ENCODE data around the gene BORCS5. TPM values are rescaled to one million over a fixed set of nuclear protein-coding genes. Genes with fewer than 3 reads are reported as not detected.
A peak's percentile ranks its signal among the peaks of the same experiment; 100 is the strongest.
"Not testable (repeated sequence)": the region's sequence is repeated elsewhere in the genome, so short reads cannot be mapped to it uniquely, and the experiment has no call there.

The BORCS5 gene
- total and polyA plus RNA-seq, 5 donors from 2014 or later: 25.0 to 39.2 (median 36.2) TPM

DNA sequence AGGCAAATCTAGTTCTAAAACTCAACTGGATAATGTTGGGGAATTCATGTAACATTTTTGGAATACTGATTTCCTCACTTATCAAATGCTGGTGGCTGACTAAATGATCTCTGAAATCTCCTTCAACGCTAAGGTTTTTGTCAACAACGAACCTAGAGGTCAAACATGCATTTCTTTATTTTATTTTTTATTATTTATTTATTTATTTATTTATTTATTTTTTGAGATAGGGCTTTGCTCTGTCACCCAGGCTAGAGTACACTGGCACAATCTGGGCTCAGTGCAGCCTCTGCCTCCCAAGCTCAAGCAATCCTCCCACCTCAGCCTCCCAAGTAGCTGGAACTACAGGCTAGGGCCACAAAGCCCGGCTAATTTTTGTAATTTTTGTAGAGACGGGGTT, 141.3 kb downstream of the BORCS5 start:
- Histone ChIP-seq H3K4me3 (ENCODE audit: low read depth, low read length) (no peak overlapping the region), H3K9me3 (ENCODE audit: control insufficient read depth in 2 of 2, low read length in 2 of 2) (no peaks in the 10 kb centered on the region), H3K27me3 (ENCODE audit: control insufficient read depth, insufficient read depth, low read length) (no peaks in the 10 kb centered on the region), H3K27ac (ENCODE audit: insufficient read depth, low read length, poor library complexity, severe bottlenecking) (peak overlapping the region; percentile 39), H3K36me3 (ENCODE audit: control insufficient read depth, insufficient read depth, low read length) (peaks cover 37% of the 10 kb centered on the region), H3K4me1 (ENCODE audit: control insufficient read depth, insufficient read depth, low read length, poor library complexity, severe bottlenecking) (peaks cover 65% of the 10 kb centered on the region)
- Mint-ChIP-seq H3K27me3 (no peaks in the 10 kb centered on the region), H3K36me3 (peaks cover 39% of the 10 kb centered on the region), H3K4me1 (peaks cover 32 to 51% (median 45%) of the 10 kb centered on the region in 4 donors), H3K27ac (peak overlapping the region in 2 of 3 donors; percentile 64 to 97), H3K4me3 (no peak overlapping the region), H3K9me3 (no peaks in the 10 kb centered on the region)
- no peak for ATAC-seq (ENCODE audit: low read depth in 2 of 2)
- no peak for DNase-seq

GRCh38 chr12:12499909-12500604, 143.2 kb downstream of the BORCS5 start:
- H3K27me3 Mint-ChIP-seq: no peaks in the 10 kb centered on the region
- H3K4me3 Mint-ChIP-seq: peak overlapping the region; percentile 55 to 86 (median 70)

DNA sequence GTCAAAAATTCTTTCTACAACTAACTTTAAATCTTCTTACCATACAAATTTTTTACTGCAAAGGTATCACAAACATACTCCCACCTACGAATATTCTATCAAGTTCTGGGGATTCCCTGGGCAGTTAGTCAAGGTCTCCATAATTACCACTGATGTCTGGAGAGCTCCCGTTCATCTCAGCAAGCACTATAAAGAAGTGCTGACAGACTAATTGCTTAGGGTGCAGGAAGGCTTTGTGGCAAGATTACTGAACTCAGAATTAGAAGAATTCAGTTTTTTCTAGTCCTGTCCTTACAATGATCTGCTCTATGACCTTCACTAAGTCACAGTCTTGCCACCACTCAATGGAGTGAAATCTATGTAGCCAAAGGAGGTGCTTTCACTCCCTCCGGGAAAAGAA, 144.2 kb downstream of the BORCS5 start:
- ATAC-seq (ENCODE audit: low read depth in 2 of 2) (no peak), DNase-seq (no peak)
- no peaks in the 10 kb centered on the region for H3K27me3 ChIP-seq (ENCODE audit: control insufficient read depth, insufficient read depth, low read length)
- peak overlapping the region; percentile 82 for H3K27ac ChIP-seq (ENCODE audit: insufficient read depth, low read length, poor library complexity, severe bottlenecking)
- Mint-ChIP-seq H3K27me3 (no peaks in the 10 kb centered on the region), H3K4me3 (peak overlapping the region; percentile 64 to 78 (median 68)), H3K4me1 (peaks cover 47 to 77% (median 63%) of the 10 kb centered on the region in 4 donors), H3K27ac (peak overlapping the region; percentile 90 to 97 (median 94)), H3K9me3 (no peaks in the 10 kb centered on the region), H3K36me3 (peaks cover 37% of the 10 kb centered on the region)
- H3K36me3 ChIP-seq (ENCODE audit: control insufficient read depth, insufficient read depth, low read length): peaks cover 22% of the 10 kb centered on the region
- H3K4me1 ChIP-seq (ENCODE audit: control insufficient read depth, insufficient read depth, low read length, poor library complexity, severe bottlenecking): peaks cover 68% of the 10 kb centered on the region
- H3K4me3 ChIP-seq (ENCODE audit: low read depth, low read length): peak overlapping the region; percentile 51
- no peaks in the 10 kb centered on the region for H3K9me3 ChIP-seq (ENCODE audit: control insufficient read depth in 2 of 2, low read length in 2 of 2)

More at GRCh38 chr12:12499909-12500604, 143.2 kb downstream of the BORCS5 start:
- H3K9me3 Mint-ChIP-seq: no peaks in the 10 kb centered on the region
- Histone ChIP-seq H3K27me3 (ENCODE audit: control insufficient read depth, insufficient read depth, low read length) (no peaks in the 10 kb centered on the region), H3K9me3 (ENCODE audit: control insufficient read depth in 2 of 2, low read length in 2 of 2) (no peaks in the 10 kb centered on the region), H3K4me1 (ENCODE audit: control insufficient read depth, insufficient read depth, low read length, poor library complexity, severe bottlenecking) (peaks cover 65% of the 10 kb centered on the region), H3K36me3 (ENCODE audit: control insufficient read depth, insufficient read depth, low read length) (peaks cover 27% of the 10 kb centered on the region), H3K4me3 (ENCODE audit: low read depth, low read length) (peak overlapping the region; percentile 58), H3K27ac (ENCODE audit: insufficient read depth, low read length, poor library complexity, severe bottlenecking) (peak overlapping the region; percentile 82)
- no peak for DNase-seq
- H3K27ac Mint-ChIP-seq: peak overlapping the region; percentile 87 to 97 (median 94)
- ATAC-seq (ENCODE audit: low read depth in 2 of 2): no peak
- H3K4me1 Mint-ChIP-seq: peaks cover 41 to 66% (median 55%) of the 10 kb centered on the region in 4 donors
- H3K36me3 Mint-ChIP-seq: peaks cover 41% of the 10 kb centered on the region

GRCh38 chr12:12502130-12502814, 145.4 kb downstream of the BORCS5 start:
- not testable (repeated sequence) for H3K9me3 ChIP-seq (ENCODE audit: control insufficient read depth in 2 of 2, low read length in 2 of 2); H3K27me3 ChIP-seq (ENCODE audit: control insufficient read depth, insufficient read depth, low read length); H3K9me3 Mint-ChIP-seq; H3K27me3 Mint-ChIP-seq
- Histone ChIP-seq H3K27ac (ENCODE audit: insufficient read depth, low read length, poor library complexity, severe bottlenecking) (peak overlapping the region; percentile 82), H3K36me3 (ENCODE audit: control insufficient read depth, insufficient read depth, low read length) (peaks cover 22% of the 10 kb centered on the region), H3K4me3 (ENCODE audit: low read depth, low read length) (peak overlapping the region; percentile 62), H3K4me1 (ENCODE audit: control insufficient read depth, insufficient read depth, low read length, poor library complexity, severe bottlenecking) (peaks cover 76% of the 10 kb centered on the region)
- DNase-seq (peak in 1 of 3 donors; percentile 39), ATAC-seq (ENCODE audit: low read depth in 2 of 2) (peak in 1 of 2 donors; percentile 13)
- H3K36me3 Mint-ChIP-seq: peaks cover 37% of the 10 kb centered on the region
- peak overlapping the region; percentile 97 to 99 (median 98) for H3K27ac Mint-ChIP-seq
- H3K4me1 Mint-ChIP-seq: peaks cover 45 to 86% (median 68%) of the 10 kb centered on the region in 4 donors
- H3K4me3 Mint-ChIP-seq: peak overlapping the region; percentile 87 to 92 (median 90)

DNA sequence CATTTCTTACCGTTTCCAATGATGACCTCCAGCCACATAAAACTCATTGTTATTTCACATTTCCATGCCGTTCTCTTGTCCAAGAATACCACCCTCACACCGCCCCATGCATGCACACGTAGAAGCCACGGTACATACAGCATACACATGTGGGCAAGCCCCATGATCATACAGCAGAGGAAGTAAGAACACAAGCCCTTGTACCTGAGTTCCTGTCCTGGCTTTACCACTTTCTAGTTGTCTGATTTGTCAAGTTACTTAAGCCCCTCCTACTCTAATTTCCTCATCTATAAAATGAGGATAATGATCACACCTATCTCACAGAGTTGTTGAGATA, 145.9 kb downstream of the BORCS5 start:
- peaks cover 21% of the 10 kb centered on the region for H3K36me3 ChIP-seq (ENCODE audit: control insufficient read depth, insufficient read depth, low read length)
- DNase-seq (peak; percentile 20 to 71 (median 61)), ATAC-seq (ENCODE audit: low read depth in 2 of 2) (peak; percentile 70 to 79)
- H3K4me3 ChIP-seq (ENCODE audit: low read depth, low read length): peak overlapping the region; percentile 62
- Mint-ChIP-seq H3K4me3 (peak overlapping the region; percentile 87 to 92 (median 90)), H3K4me1 (peaks cover 45 to 83% (median 67%) of the 10 kb centered on the region in 4 donors), H3K27ac (peak overlapping the region; percentile 97 to 99 (median 98)), H3K9me3 (no peaks in the 10 kb centered on the region), H3K36me3 (peaks cover 37% of the 10 kb centered on the region), H3K27me3 (no peaks in the 10 kb centered on the region)
- H3K27me3 ChIP-seq (ENCODE audit: control insufficient read depth, insufficient read depth, low read length): no peaks in the 10 kb centered on the region
- peaks cover 79% of the 10 kb centered on the region for H3K4me1 ChIP-seq (ENCODE audit: control insufficient read depth, insufficient read depth, low read length, poor library complexity, severe bottlenecking)
- peak overlapping the region; percentile 82 for H3K27ac ChIP-seq (ENCODE audit: insufficient read depth, low read length, poor library complexity, severe bottlenecking)
- no peaks in the 10 kb centered on the region for H3K9me3 ChIP-seq (ENCODE audit: control insufficient read depth in 2 of 2, low read length in 2 of 2)

DNA sequence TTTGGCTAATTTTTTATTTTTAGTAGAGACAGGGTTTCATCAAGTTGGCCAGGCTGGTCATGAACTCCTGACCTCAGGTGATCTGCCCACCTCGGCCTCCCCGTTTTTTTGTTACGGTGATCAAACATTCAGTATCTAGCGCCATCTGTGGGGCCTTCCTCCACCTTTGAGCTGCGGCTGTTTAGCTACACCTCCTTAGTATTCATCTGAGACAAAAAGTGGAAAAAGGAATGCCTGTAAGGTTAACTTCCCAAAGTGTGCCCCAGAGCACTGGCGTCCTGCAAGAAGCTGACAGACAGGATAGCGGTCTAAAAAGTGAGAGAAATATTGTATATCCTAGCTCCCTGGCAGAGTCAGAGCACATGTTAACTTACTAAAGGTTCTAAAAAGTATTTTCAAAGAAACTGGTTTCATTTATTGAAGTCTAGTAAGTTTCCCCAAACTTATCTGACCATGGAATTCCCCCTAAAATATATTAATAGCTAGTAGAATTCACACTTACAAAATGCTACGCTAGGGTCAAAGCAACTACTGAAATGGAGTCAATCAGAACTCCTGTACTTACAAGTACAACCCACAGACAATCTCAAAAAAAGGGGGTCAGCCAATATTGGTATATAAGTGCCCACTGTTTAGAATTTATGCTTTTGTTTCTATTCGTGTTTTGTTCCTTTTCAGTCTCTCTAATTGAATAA, 146.7 kb downstream of the BORCS5 start:
- Mint-ChIP-seq H3K4me1 (peaks cover 51 to 78% (median 70%) of the 10 kb centered on the region in 4 donors), H3K27ac (peak overlapping the region; percentile 97 to 99 (median 98)), H3K9me3 (no peaks in the 10 kb centered on the region), H3K36me3 (peaks cover 36% of the 10 kb centered on the region), H3K27me3 (no peaks in the 10 kb centered on the region), H3K4me3 (peak overlapping the region; percentile 87 to 92 (median 90))
- Histone ChIP-seq H3K4me1 (ENCODE audit: control insufficient read depth, insufficient read depth, low read length, poor library complexity, severe bottlenecking) (peaks cover 81% of the 10 kb centered on the region), H3K9me3 (ENCODE audit: control insufficient read depth in 2 of 2, low read length in 2 of 2) (no peaks in the 10 kb centered on the region), H3K27me3 (ENCODE audit: control insufficient read depth, insufficient read depth, low read length) (no peaks in the 10 kb centered on the region), H3K4me3 (ENCODE audit: low read depth, low read length) (peak overlapping the region; percentile 49), H3K36me3 (ENCODE audit: control insufficient read depth, insufficient read depth, low read length) (peaks cover 14% of the 10 kb centered on the region), H3K27ac (ENCODE audit: insufficient read depth, low read length, poor library complexity, severe bottlenecking) (peak overlapping the region; percentile 82)
- ATAC-seq (ENCODE audit: low read depth in 2 of 2): peak in 1 of 2 donors; percentile 38
- DNase-seq: peak; percentile 15 to 64 (median 46)
